Measurements from ENCODE around the gene RHNO1. TPM values are rescaled to one million over a fixed set of nuclear protein-coding genes. Genes with fewer than 3 reads are reported as not detected.

The RHNO1 gene
- total and polyA plus RNA-seq, 2 donors (not counting 3 experiments of a cell fraction or from before 2014, with no cell fraction given) = 33.8 to 35.2 TPM

DNA sequence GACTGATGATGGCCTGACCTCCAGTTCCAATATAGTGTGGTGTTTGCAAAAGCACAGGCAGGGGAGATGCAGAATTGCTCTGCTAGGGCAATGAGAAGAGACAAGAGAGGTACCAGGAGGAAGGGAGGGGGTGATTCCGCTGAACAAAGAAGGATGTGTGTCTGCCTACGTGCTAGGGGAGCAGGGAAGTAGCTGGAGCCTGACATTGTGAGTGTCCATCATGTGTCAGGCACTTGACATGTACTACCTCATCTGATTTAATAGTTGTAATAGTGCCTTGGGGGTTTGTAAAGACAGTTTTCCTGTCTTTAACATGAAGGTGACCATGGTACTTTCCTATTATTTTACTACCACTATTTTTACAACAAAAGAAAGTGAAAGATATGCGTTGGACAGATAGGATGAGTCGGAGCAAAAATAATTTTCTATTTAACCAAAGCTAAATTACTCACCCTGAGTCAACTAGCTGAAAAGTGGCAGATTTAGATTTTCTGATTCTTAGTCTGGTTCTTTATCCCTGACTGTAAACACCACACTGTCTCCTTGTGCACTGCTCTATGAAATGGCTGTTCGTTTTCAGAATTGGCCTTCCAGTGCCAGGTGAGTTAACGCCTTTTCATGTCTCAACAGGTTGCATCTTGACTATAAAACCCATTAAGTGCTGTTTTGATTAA lies 48.4 kb downstream of the RHNO1 start:
- CTCF ChIA-PET = interaction anchor here (0.6 to 1.5 kb wide), 3 partner anchors 19 to 116 kb away, joined by 3 to 5 read pairs (median 4); no protein-coding TSS in a partner anchor
- dilution Hi-C loops (cut with MboI; ENCODE audit: extremely low pct_ligation_motif_present, low sequenced_read_pairs) = no loop called here
- Histone ChIP-seq H2AFZ (ENCODE audit: low read depth, low read length) (no peak overlapping the region), H3K4me2 (ENCODE audit: insufficient read depth, low read length) (no peak overlapping the region), H3K4me1 (ENCODE audit: control insufficient read depth, extremely low read depth, insufficient read depth, low read length) (peaks cover under 1% of the 10 kb centered on the region), H3K9ac (replicated peaks; ENCODE audit: extremely low read depth, insufficient read depth, low read length) (no peak overlapping the region), H3K9me3 (replicated peaks; ENCODE audit: control insufficient read depth, insufficient read depth, low read length) (no peaks in the 10 kb centered on the region), H3K79me2 (ENCODE audit: control insufficient read depth, insufficient read depth, low read length) (peaks cover 2% of the 10 kb centered on the region), H3K27me3 (ENCODE audit: control insufficient read depth in 2 of 2, insufficient read depth in 2 of 2, low read length in 2 of 2) (no peaks in the 10 kb centered on the region), H3K9me1 (replicated peaks; ENCODE audit: control insufficient read depth, extremely low read depth, insufficient read depth, low read length) (peaks cover 4% of the 10 kb centered on the region), H4K20me1 (replicated peaks; ENCODE audit: control insufficient read depth, extremely low read depth, insufficient read depth, low read length) (no peaks in the 10 kb centered on the region), H3K27ac (ENCODE audit: insufficient read depth, low read depth, low read length) (no peak overlapping the region), H3K4me3 (replicated peaks in 1 of 3; ENCODE audit: insufficient read depth in 1 of 3, low read depth in 1 of 3, low read length in 3 of 3) (no peak overlapping the region), H3K36me3 (ENCODE audit: control insufficient read depth in 2 of 2, extremely low read depth in 1 of 2, insufficient read depth in 2 of 2, low read length in 2 of 2) (peaks cover 4 to 23% of the 10 kb centered on the region in 2 experiments)
- no peak for TF ChIP-seq POLR2AphosphoS5 (IDR thresholded peaks at IDR 0.05; ENCODE audit: insufficient read depth, low read depth, low read length)
- TF ChIP-seq FOS (IDR thresholded peaks at IDR 0.05; ENCODE audit: borderline replicate concordance, insufficient read depth, low read length) = peak; percentile 23
- BruUV-seq (replicated peaks) = no TSS peak
- DNase-seq (ENCODE audit: low read depth, low spot score) = no peak
- intact Hi-C loops (cut with micrococcal nuclease) = no loop called here
- POLR2A ChIA-PET = no interaction called here
- peak; percentile 15 for FAIRE-seq

DNA sequence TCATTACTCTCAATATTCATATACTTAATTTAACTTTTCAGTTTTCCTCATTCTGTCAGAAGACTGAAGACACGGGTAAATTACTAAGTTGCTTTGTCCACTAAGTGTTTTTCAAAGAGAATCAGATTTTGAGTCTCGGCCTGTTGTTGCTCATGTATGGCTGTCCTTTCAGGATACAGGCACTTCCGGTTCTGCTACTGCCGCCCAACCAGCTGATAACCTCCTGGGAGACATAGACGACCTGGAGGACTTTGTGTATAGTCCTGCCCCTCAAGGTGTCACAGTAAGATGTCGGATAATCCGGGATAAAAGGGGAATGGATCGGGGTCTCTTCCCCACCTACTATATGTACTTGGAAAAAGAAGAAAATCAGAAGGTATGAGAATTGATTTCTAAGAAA lies 53.8 kb downstream of the RHNO1 start:
- Histone ChIP-seq H2AFZ (ENCODE audit: low read depth, low read length) (no peak overlapping the region), H3K79me2 (ENCODE audit: control insufficient read depth, insufficient read depth, low read length) (no peaks in the 10 kb centered on the region), H3K27me3 (ENCODE audit: control insufficient read depth in 2 of 2, insufficient read depth in 2 of 2, low read length in 2 of 2) (no peaks in the 10 kb centered on the region), H3K9me1 (replicated peaks; ENCODE audit: control insufficient read depth, extremely low read depth, insufficient read depth, low read length) (peaks cover 4% of the 10 kb centered on the region), H3K9ac (replicated peaks; ENCODE audit: extremely low read depth, insufficient read depth, low read length) (no peak overlapping the region), H3K4me3 (replicated peaks in 1 of 3; ENCODE audit: insufficient read depth in 1 of 3, low read depth in 1 of 3, low read length in 3 of 3) (no peak overlapping the region), H3K4me1 (ENCODE audit: control insufficient read depth, extremely low read depth, insufficient read depth, low read length) (peaks cover 7% of the 10 kb centered on the region), H3K4me2 (ENCODE audit: insufficient read depth, low read length) (peak overlapping the region; percentile 41), H3K27ac (ENCODE audit: insufficient read depth, low read depth, low read length) (peak overlapping the region; percentile 27), H3K36me3 (ENCODE audit: control insufficient read depth in 2 of 2, extremely low read depth in 1 of 2, insufficient read depth in 2 of 2, low read length in 2 of 2) (peaks cover 6 to 7% of the 10 kb centered on the region in 2 experiments), H3K9me3 (replicated peaks; ENCODE audit: control insufficient read depth, insufficient read depth, low read length) (no peaks in the 10 kb centered on the region), H4K20me1 (replicated peaks; ENCODE audit: control insufficient read depth, extremely low read depth, insufficient read depth, low read length) (no peaks in the 10 kb centered on the region)
- TF ChIP-seq EZH2 (IDR thresholded peaks at IDR 0.05; ENCODE audit: borderline replicate concordance, low read depth, low read length, severe bottlenecking) (no peak), GATA2 (IDR thresholded peaks at IDR 0.05; ENCODE audit: insufficient read depth, insufficient read length, low read depth, low read length) (peak; percentile 43)
- dilution Hi-C loops (cut with MboI; ENCODE audit: extremely low pct_ligation_motif_present, low sequenced_read_pairs) = no loop called here
- ChIA-PET POLR2A (no interaction called here), CTCF (interaction anchor here (1.0 to 2.4 kb wide), 7 partner anchors 12 to 110 kb away, joined by 3 to 9 read pairs (median 5); partner anchors contain the start of gene TULP3)
- no TSS peak for BruUV-seq (replicated peaks)
- intact Hi-C loops (cut with micrococcal nuclease) = no loop called here
- peak; percentile 33 for FAIRE-seq
- peak; percentile 76 for DNase-seq (ENCODE audit: low read depth, low spot score)

All from endothelial cell of umbilical vein (primary cell).